Neural progenitor cell (in vitro differentiated cells): ENCODE measurements around the gene IRF8. TPM values are rescaled to one million over a fixed set of nuclear protein-coding genes. Genes with fewer than 3 reads are reported as not detected.

ENCODE experiments used
- DNase-seq: peaks from one replicate; pipeline ENCODE4 v3.0.0-alpha.2; 2016; ENCODE audit warnings: low spot score
- H2AFZ ChIP-seq: fragments of 200-600 bp; sonication (generic); replicated peaks from 2 replicates; pipeline ENCODE4 v1.6.1; 2016; ENCODE audit warnings: antibody characterized with exemption
- H3F3A ChIP-seq: fragments of 200-600 bp; sonication (generic); 2 replicates; pipeline ENCODE4 v1.6.1; 2016; ENCODE audit warnings: antibody characterized with exemption, low read depth
- H3K27ac ChIP-seq: fragments of 200-600 bp; sonication (generic); 2 replicates; pipeline ENCODE4 v1.5.1; 2016; ENCODE audit warnings: mild to moderate bottlenecking
- H3K27me3 ChIP-seq: fragments of 200-600 bp; sonication (generic); 2 replicates; pipeline ENCODE4 v1.6.1; 2016; ENCODE audit warnings: mild to moderate bottlenecking, moderate library complexity
- H3K36me3 ChIP-seq: fragments of 200-600 bp; sonication (generic); 2 replicates; pipeline ENCODE4 v1.5.1; 2016
- H3K4me1 ChIP-seq: fragments of 200-600 bp; sonication (generic); 2 replicates; pipeline ENCODE4 v1.6.1; 2016; ENCODE audit warnings: mixed run types
- H3K4me2 ChIP-seq: fragments of 200-600 bp; sonication (generic); 2 replicates; pipeline ENCODE4 v1.6.1; 2016
- H3K4me3 ChIP-seq: fragments of 200-600 bp; sonication (generic); 2 replicates; pipeline ENCODE4 v1.5.1; 2016
- H3K79me2 ChIP-seq: fragments of 200-600 bp; sonication (generic); 2 replicates; pipeline ENCODE4 v1.6.1; 2016; ENCODE audit warnings: low read depth
- H3K9ac ChIP-seq: fragments of 200-600 bp; sonication (generic); 2 replicates; pipeline ENCODE4 v1.6.1; 2016
- H3K9me3 ChIP-seq: fragments of 200-600 bp; sonication (generic); 2 replicates; pipeline ENCODE4 v1.5.1; 2016; ENCODE audit warnings: low read depth
- H4K20me1 ChIP-seq: fragments of 200-600 bp; sonication (generic); 2 replicates; pipeline ENCODE4 v1.6.1; 2016; ENCODE audit warnings: low read depth
- H3K27ac Mint-ChIP-seq: 3 replicates; pipeline ENCODE4 v1.8.0; 2021; ENCODE audit warnings: mixed read lengths
- H3K27me3 Mint-ChIP-seq: 2 replicates; pipeline ENCODE4 v1.8.0; 2022; ENCODE audit warnings: low read depth, mild to moderate bottlenecking, inconsistent platforms, moderate library complexity, mixed read lengths; ENCODE audit not compliant: insufficient read depth
- H3K36me3 Mint-ChIP-seq: 3 replicates; pipeline ENCODE4 v1.8.0; 2021; ENCODE audit warnings: mixed read lengths
- H3K4me1 Mint-ChIP-seq: 3 replicates; pipeline ENCODE4 v1.8.0; 2021; ENCODE audit warnings: mixed read lengths
- H3K4me3 Mint-ChIP-seq: 3 replicates; pipeline ENCODE4 v1.8.0; 2021; ENCODE audit warnings: mild to moderate bottlenecking, moderate library complexity, mixed read lengths
- H3K9me3 Mint-ChIP-seq: 3 replicates; pipeline ENCODE4 v1.8.0; 2020; ENCODE audit warnings: mixed read lengths
- CTCF ChIP-seq: fragments of 200-600 bp; sonication (generic); IDR thresholded peaks from 2 replicates; pipeline ENCODE4 v1.5.1; 2017; ENCODE audit warnings: antibody characterized with exemption, mild to moderate bottlenecking
- EZH2 ChIP-seq: fragments of 200-600 bp; sonication (generic); IDR thresholded peaks from 2 replicates; pipeline ENCODE4 v1.6.1; 2017; ENCODE audit warnings: antibody characterized with exemption, mild to moderate bottlenecking, moderate library complexity
- EZH2phosphoT487 ChIP-seq: fragments of 200-600 bp; sonication (generic); IDR thresholded peaks from 2 replicates; pipeline ENCODE4 v1.6.1; 2017; ENCODE audit warnings: antibody characterized with exemption
- total RNA-seq: library from RNA; depleted of rRNA; stranded (reverse); fragments of >200 nt; gene quantifications from 2 replicates; pipeline ENCODE4 v1.2.3, GENCODE V29; 2015; ENCODE audit warnings: low replicate concordance

IRF8 gene
- total RNA-seq, 1 donor from 2014 or later, result 1.2 TPM

GRCh38 chr16:85861095-85861825, 37.7 kb upstream of the IRF8 start:
- H2AFZ ChIP-seq, result no peak overlapping the region
- no peak overlapping the region for H3K4me2 ChIP-seq
- no peaks in the 10 kb centered on the region for H4K20me1 ChIP-seq
- no peaks in the 10 kb centered on the region for H3K36me3 Mint-ChIP-seq
- no peaks in the 10 kb centered on the region for H3K4me1 Mint-ChIP-seq
- H3K27ac Mint-ChIP-seq, result no peak overlapping the region
- DNase-seq, result no peak
- H3K9me3 ChIP-seq, result no peaks in the 10 kb centered on the region
- TF ChIP-seq EZH2 (no peak), CTCF (no peak), EZH2phosphoT487 (no peak)
- H3K27ac ChIP-seq, result no peak overlapping the region
- H3F3A ChIP-seq, result no peaks in the 10 kb centered on the region
- peaks cover 14% of the 10 kb centered on the region for H3K27me3 Mint-ChIP-seq
- H3K79me2 ChIP-seq, result no peaks in the 10 kb centered on the region
- peaks cover 3% of the 10 kb centered on the region for H3K27me3 ChIP-seq
- no peak overlapping the region for H3K9ac ChIP-seq
- H3K36me3 ChIP-seq, result no peaks in the 10 kb centered on the region
- H3K4me3 Mint-ChIP-seq, result no peak overlapping the region
- no peaks in the 10 kb centered on the region for H3K4me1 ChIP-seq
- H3K4me3 ChIP-seq, result no peak overlapping the region
- H3K9me3 Mint-ChIP-seq, result peaks cover 5% of the 10 kb centered on the region

- H3F3A ChIP-seq, result no peaks in the 10 kb centered on the region
- no peak overlapping the region for H3K4me2 ChIP-seq
Observed at GRCh38 chr16:85862476-85863383, 36.2 kb upstream of the IRF8 start.

GRCh38 chr16:85863384-85863774, 35.6 kb upstream of the IRF8 start:
- Histone ChIP-seq H3K36me3 (no peaks in the 10 kb centered on the region), H3K79me2 (no peaks in the 10 kb centered on the region), H3F3A (no peaks in the 10 kb centered on the region), H3K9me3 (no peaks in the 10 kb centered on the region), H3K9ac (no peak overlapping the region), H3K27me3 (no peaks in the 10 kb centered on the region), H3K4me3 (no peak overlapping the region), H4K20me1 (no peaks in the 10 kb centered on the region), H3K27ac (no peak overlapping the region), H3K4me1 (no peaks in the 10 kb centered on the region), H2AFZ (no peak overlapping the region), H3K4me2 (no peak overlapping the region)
- Mint-ChIP-seq H3K4me1 (no peaks in the 10 kb centered on the region), H3K9me3 (peaks cover 7% of the 10 kb centered on the region), H3K4me3 (no peak overlapping the region), H3K27ac (no peak overlapping the region), H3K36me3 (no peaks in the 10 kb centered on the region), H3K27me3 (peaks cover 17% of the 10 kb centered on the region)
- TF ChIP-seq EZH2phosphoT487 (no peak), EZH2 (no peak), CTCF (no peak)
- DNase-seq, result no peak

More at GRCh38 chr16:85862476-85863383, 36.2 kb upstream of the IRF8 start:
- no peaks in the 10 kb centered on the region for H3K36me3 ChIP-seq
- H3K4me1 ChIP-seq, result no peaks in the 10 kb centered on the region
- peaks cover 5% of the 10 kb centered on the region for H3K9me3 Mint-ChIP-seq
- H3K27me3 Mint-ChIP-seq, result peaks cover 17% of the 10 kb centered on the region
- TF ChIP-seq CTCF (no peak), EZH2 (no peak), EZH2phosphoT487 (no peak)
- H3K4me1 Mint-ChIP-seq, result no peaks in the 10 kb centered on the region
- peak overlapping the region; percentile 38 for H3K4me3 Mint-ChIP-seq
- no peak overlapping the region for H2AFZ ChIP-seq
- H3K4me3 ChIP-seq, result no peak overlapping the region
- H3K27ac ChIP-seq, result no peak overlapping the region
- DNase-seq, result no peak
- no peaks in the 10 kb centered on the region for H3K36me3 Mint-ChIP-seq
- no peaks in the 10 kb centered on the region for H3K27me3 ChIP-seq
- H3K27ac Mint-ChIP-seq, result no peak overlapping the region
- H3K9ac ChIP-seq, result no peak overlapping the region
- no peaks in the 10 kb centered on the region for H4K20me1 ChIP-seq
- H3K9me3 ChIP-seq, result no peaks in the 10 kb centered on the region
- H3K79me2 ChIP-seq, result no peaks in the 10 kb centered on the region
